Measurements from ENCODE around the gene FAM171A2. TPM values are rescaled to one million over a fixed set of nuclear protein-coding genes. Genes with fewer than 3 reads are reported as not detected.

Gene FAM171A2
- total and polyA plus RNA-seq, 2 of the 8 experiments (the other 6 are each of a cell fraction or from before 2014, with no cell fraction given): 21.9 to 24.1 TPM

GRCh38 chr17:44348234-44348987 is 15.2 kb downstream of the FAM171A2 start (continued):
- TF ChIP-seq CBX8 (IDR thresholded peaks at IDR 0.05; ENCODE audit: borderline replicate concordance, low read depth, low read length) (no peak), RXRA (IDR thresholded peaks at IDR 0.05; ENCODE audit: insufficient read depth, low read depth, low read length) (no peak), RBBP5 (IDR thresholded peaks at IDR 0.05; ENCODE audit: borderline replicate concordance, low read depth, low read length) (no peak), SP1 (IDR thresholded peaks at IDR 0.05; ENCODE audit: low read depth, low read length) (no peak)
- TF ChIP-seq, protein P1, sequence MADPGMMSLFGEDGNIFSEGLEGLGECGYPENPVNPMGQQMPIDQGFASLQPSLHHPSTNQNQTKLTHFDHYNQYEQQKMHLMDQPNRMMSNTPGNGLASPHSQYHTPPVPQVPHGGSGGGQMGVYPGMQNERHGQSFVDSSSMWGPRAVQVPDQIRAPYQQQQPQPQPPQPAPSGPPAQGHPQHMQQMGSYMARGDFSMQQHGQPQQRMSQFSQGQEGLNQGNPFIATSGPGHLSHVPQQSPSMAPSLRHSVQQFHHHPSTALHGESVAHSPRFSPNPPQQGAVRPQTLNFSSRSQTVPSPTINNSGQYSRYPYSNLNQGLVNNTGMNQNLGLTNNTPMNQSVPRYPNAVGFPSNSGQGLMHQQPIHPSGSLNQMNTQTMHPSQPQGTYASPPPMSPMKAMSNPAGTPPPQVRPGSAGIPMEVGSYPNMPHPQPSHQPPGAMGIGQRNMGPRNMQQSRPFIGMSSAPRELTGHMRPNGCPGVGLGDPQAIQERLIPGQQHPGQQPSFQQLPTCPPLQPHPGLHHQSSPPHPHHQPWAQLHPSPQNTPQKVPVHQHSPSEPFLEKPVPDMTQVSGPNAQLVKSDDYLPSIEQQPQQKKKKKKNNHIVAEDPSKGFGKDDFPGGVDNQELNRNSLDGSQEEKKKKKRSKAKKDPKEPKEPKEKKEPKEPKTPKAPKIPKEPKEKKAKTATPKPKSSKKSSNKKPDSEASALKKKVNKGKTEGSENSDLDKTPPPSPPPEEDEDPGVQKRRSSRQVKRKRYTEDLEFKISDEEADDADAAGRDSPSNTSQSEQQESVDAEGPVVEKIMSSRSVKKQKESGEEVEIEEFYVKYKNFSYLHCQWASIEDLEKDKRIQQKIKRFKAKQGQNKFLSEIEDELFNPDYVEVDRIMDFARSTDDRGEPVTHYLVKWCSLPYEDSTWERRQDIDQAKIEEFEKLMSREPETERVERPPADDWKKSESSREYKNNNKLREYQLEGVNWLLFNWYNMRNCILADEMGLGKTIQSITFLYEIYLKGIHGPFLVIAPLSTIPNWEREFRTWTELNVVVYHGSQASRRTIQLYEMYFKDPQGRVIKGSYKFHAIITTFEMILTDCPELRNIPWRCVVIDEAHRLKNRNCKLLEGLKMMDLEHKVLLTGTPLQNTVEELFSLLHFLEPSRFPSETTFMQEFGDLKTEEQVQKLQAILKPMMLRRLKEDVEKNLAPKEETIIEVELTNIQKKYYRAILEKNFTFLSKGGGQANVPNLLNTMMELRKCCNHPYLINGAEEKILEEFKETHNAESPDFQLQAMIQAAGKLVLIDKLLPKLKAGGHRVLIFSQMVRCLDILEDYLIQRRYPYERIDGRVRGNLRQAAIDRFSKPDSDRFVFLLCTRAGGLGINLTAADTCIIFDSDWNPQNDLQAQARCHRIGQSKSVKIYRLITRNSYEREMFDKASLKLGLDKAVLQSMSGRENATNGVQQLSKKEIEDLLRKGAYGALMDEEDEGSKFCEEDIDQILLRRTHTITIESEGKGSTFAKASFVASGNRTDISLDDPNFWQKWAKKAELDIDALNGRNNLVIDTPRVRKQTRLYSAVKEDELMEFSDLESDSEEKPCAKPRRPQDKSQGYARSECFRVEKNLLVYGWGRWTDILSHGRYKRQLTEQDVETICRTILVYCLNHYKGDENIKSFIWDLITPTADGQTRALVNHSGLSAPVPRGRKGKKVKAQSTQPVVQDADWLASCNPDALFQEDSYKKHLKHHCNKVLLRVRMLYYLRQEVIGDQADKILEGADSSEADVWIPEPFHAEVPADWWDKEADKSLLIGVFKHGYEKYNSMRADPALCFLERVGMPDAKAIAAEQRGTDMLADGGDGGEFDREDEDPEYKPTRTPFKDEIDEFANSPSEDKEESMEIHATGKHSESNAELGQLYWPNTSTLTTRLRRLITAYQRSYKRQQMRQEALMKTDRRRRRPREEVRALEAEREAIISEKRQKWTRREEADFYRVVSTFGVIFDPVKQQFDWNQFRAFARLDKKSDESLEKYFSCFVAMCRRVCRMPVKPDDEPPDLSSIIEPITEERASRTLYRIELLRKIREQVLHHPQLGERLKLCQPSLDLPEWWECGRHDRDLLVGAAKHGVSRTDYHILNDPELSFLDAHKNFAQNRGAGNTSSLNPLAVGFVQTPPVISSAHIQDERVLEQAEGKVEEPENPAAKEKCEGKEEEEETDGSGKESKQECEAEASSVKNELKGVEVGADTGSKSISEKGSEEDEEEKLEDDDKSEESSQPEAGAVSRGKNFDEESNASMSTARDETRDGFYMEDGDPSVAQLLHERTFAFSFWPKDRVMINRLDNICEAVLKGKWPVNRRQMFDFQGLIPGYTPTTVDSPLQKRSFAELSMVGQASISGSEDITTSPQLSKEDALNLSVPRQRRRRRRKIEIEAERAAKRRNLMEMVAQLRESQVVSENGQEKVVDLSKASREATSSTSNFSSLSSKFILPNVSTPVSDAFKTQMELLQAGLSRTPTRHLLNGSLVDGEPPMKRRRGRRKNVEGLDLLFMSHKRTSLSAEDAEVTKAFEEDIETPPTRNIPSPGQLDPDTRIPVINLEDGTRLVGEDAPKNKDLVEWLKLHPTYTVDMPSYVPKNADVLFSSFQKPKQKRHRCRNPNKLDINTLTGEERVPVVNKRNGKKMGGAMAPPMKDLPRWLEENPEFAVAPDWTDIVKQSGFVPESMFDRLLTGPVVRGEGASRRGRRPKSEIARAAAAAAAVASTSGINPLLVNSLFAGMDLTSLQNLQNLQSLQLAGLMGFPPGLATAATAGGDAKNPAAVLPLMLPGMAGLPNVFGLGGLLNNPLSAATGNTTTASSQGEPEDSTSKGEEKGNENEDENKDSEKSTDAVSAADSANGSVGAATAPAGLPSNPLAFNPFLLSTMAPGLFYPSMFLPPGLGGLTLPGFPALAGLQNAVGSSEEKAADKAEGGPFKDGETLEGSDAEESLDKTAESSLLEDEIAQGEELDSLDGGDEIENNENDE (IDR thresholded peaks at IDR 0.05; ENCODE audit: insufficient replicate concordance, low read length): no peak

Measured in H1 (cell line).